Activated CD8-positive, alpha-beta memory T cell treated with anti-CD3 and anti-CD28 coated beads for 48 hours (primary cell): ENCODE measurements around the gene LDLRAD2.

Experiments used
- DNase-seq, 3 experiments: peaks; one replicate each; pipeline ENCODE4 v3.0.0-alpha.2; 2020; ENCODE audit warnings: low read depth in 2 of 3, low spot score in 2 of 3

Gene LDLRAD2

GRCh38 chr1:21841852-21842466 lies 29.9 kb downstream of the LDLRAD2 start:
- DNase-seq = no peak

- no peak for DNase-seq
These were observed 30.6 kb downstream of the LDLRAD2 start for GRCh38 chr1:21842606-21843162.

GRCh38 chr1:21843208-21843607 lies 31.1 kb downstream of the LDLRAD2 start:
- no peak for DNase-seq

GRCh38 chr1:21843996-21844395 lies 31.9 kb downstream of the LDLRAD2 start:
- no peak for DNase-seq

GRCh38 chr1:21845646-21846641 lies 33.9 kb downstream of the LDLRAD2 start:
- DNase-seq = no peak

- DNase-seq = no peak
These were observed 35.4 kb downstream of the LDLRAD2 start for GRCh38 chr1:21847223-21848205.

- DNase-seq = no peak
These were observed 36.6 kb downstream of the LDLRAD2 start for GRCh38 chr1:21848524-21849174.

- DNase-seq = no peak
These were observed 38.0 kb downstream of the LDLRAD2 start for GRCh38 chr1:21849909-21850576.

GRCh38 chr1:21851430-21852250 lies 39.6 kb downstream of the LDLRAD2 start:
- DNase-seq = no peak

GRCh38 chr1:21852282-21853130 lies 40.4 kb downstream of the LDLRAD2 start:
- no peak for DNase-seq

- no peak for DNase-seq
These were observed 41.0 kb downstream of the LDLRAD2 start for GRCh38 chr1:21853131-21853427.

GRCh38 chr1:21854090-21854750 lies 42.2 kb downstream of the LDLRAD2 start:
- DNase-seq = no peak

GRCh38 chr1:21854751-21855131 lies 42.7 kb downstream of the LDLRAD2 start:
- DNase-seq = no peak

- no peak for DNase-seq
These were observed 43.4 kb downstream of the LDLRAD2 start for GRCh38 chr1:21855257-21856096.

- DNase-seq = no peak
These were observed 45.2 kb downstream of the LDLRAD2 start for GRCh38 chr1:21857142-21857839.
